GM19397 (cell line): ENCODE results near the gene ENTPD2.

Experiments used
- ATAC-seq: cut with Tn5 transposase; IDR thresholded peaks from one replicate; pipeline ENCODE4 v1.9.1; 2021; ENCODE audit warnings: mild to moderate bottlenecking, moderate library complexity; ENCODE audit not compliant: unreplicated experiment

ENTPD2 gene

GRCh38 chr9:137018761-137019559 is 34.9 kb downstream of the ENTPD2 start:
- ATAC-seq, result no peak

- no peak for ATAC-seq
Observed at GRCh38 chr9:137017791-137018497, 35.9 kb downstream of the ENTPD2 start.

GRCh38 chr9:137017071-137017470 is 36.8 kb downstream of the ENTPD2 start:
- no peak for ATAC-seq

GRCh38 chr9:137016436-137016835 is 37.4 kb downstream of the ENTPD2 start:
- ATAC-seq, result no peak

GRCh38 chr9:137015976-137016375 is 37.9 kb downstream of the ENTPD2 start:
- ATAC-seq, result no peak

- ATAC-seq, result no peak
Observed at GRCh38 chr9:137015540-137015930, 38.3 kb downstream of the ENTPD2 start.

- no peak for ATAC-seq
Observed at GRCh38 chr9:137014776-137015539, 38.9 kb downstream of the ENTPD2 start.

GRCh38 chr9:137014166-137014565 is 39.7 kb downstream of the ENTPD2 start:
- no peak for ATAC-seq

- ATAC-seq, result no peak
Observed at GRCh38 chr9:137013571-137013940, 40.3 kb downstream of the ENTPD2 start.

- no peak for ATAC-seq
Observed at GRCh38 chr9:137012694-137013570, 40.9 kb downstream of the ENTPD2 start.

- ATAC-seq, result no peak
Observed at GRCh38 chr9:137011907-137012675, 41.8 kb downstream of the ENTPD2 start.

GRCh38 chr9:137011156-137011555 is 42.7 kb downstream of the ENTPD2 start:
- ATAC-seq, result no peak

- no peak for ATAC-seq
Observed at GRCh38 chr9:137009938-137010732, 43.7 kb downstream of the ENTPD2 start.

- ATAC-seq, result no peak
Observed at GRCh38 chr9:137009217-137009616, 44.6 kb downstream of the ENTPD2 start.

GRCh38 chr9:137008312-137008711 is 45.5 kb downstream of the ENTPD2 start:
- no peak for ATAC-seq

GRCh38 chr9:137007816-137008270 is 46.0 kb downstream of the ENTPD2 start:
- no peak for ATAC-seq

- no peak for ATAC-seq
Observed at GRCh38 chr9:137007108-137007815, 46.6 kb downstream of the ENTPD2 start.
